HEK293 (cell line): ENCODE results near the gene CAPN5.

ENCODE experiments used
- CTCF ChIA-PET: fragments of 350-600 bp; formaldehyde crosslinking; extraction: SDS; loops from one replicate; lab custom pipeline; 2021; ENCODE audit warnings: antibody characterized with exemption; lab: Yijun Ruan, JAX
- POLR2A ChIA-PET: fragments of 300-600 bp; formaldehyde crosslinking; extraction: SDS; loops from one replicate; lab custom pipeline; 2020; ENCODE audit warnings: antibody characterized with exemption, inconsistent platforms; lab: Yijun Ruan, JAX
- H3K27ac ChIP-seq: fragments of 200-500 bp; sonication (Bioruptor generic); 2 replicates; pipeline ENCODE4 v1.5.1; 2014; ENCODE audit warnings: low read depth, low read length, control low read depth, inconsistent platforms; ENCODE audit errors: extremely low read depth
- H3K36me3 ChIP-seq, 2 experiments: fragments of 200-500 bp in 1 of 2; sonication (Bioruptor generic) in 1 of 2; 1 replicate in 1 of 2; 2 replicates in 1 of 2; pipeline ENCODE4 v1.5.1; 2014 to 2017; ENCODE audit warnings: inconsistent platforms in 2 of 2, low read length in 2 of 2; ENCODE audit not compliant: control insufficient read depth in 2 of 2, insufficient read depth in 1 of 2
- H3K4me1 ChIP-seq: fragments of 200-500 bp; sonication (Bioruptor generic); 2 replicates; pipeline ENCODE4 v1.5.1; 2014; ENCODE audit warnings: mild to moderate bottlenecking, low read length, inconsistent platforms; ENCODE audit not compliant: control insufficient read depth, insufficient read depth
- H3K4me3 ChIP-seq: 2 replicates; pipeline ENCODE4 v1.5.1; 2011; ENCODE audit warnings: low read depth, mild to moderate bottlenecking, control low read depth, low read length, moderate library complexity
- H3K9me3 ChIP-seq: fragments of 200-500 bp; sonication (Bioruptor generic); 2 replicates; pipeline ENCODE4 v1.5.1; 2014; ENCODE audit warnings: low read depth, low read length, inconsistent platforms; ENCODE audit not compliant: control insufficient read depth, insufficient read depth
- SALL2 ChIP-seq: fragments of 450-650 bp; formaldehyde crosslinking; IDR thresholded peaks from 2 replicates; pipeline ENCODE4 v1.5.0; 2017; ENCODE audit warnings: missing biosample characterization, mild to moderate bottlenecking, missing genetic modification characterization, borderline replicate concordance
- SCRT1 ChIP-seq: fragments of 450-650 bp; formaldehyde crosslinking; IDR thresholded peaks from 2 replicates; pipeline ENCODE4 v1.5.1; 2016; ENCODE audit warnings: missing biosample characterization, missing genetic modification characterization, borderline replicate concordance
- SCRT2 ChIP-seq: fragments of 450-650 bp; formaldehyde crosslinking; IDR thresholded peaks from 2 replicates; pipeline ENCODE4 v1.5.1; 2016; ENCODE audit warnings: missing biosample characterization, missing genetic modification characterization
- TCF7L2 ChIP-seq: IDR thresholded peaks from 2 replicates; pipeline ENCODE4 v1.6.1; 2011; ENCODE audit warnings: low read depth, mild to moderate bottlenecking, inconsistent platforms, low read length, moderate library complexity, borderline replicate concordance
- ZBTB26 ChIP-seq: fragments of 450-650 bp; formaldehyde crosslinking; optimal IDR thresholded peaks from 2 replicates; pipeline ENCODE3; 2016; ENCODE audit warnings: missing biosample characterization, mild to moderate bottlenecking, missing genetic modification characterization
- ZFP41 ChIP-seq: fragments of 450-650 bp; formaldehyde crosslinking; IDR thresholded peaks from 2 replicates; pipeline ENCODE4 v1.5.1; 2016; ENCODE audit warnings: missing biosample characterization, missing genetic modification characterization, borderline replicate concordance
- ZNF10 ChIP-seq: fragments of 450-650 bp; formaldehyde crosslinking; IDR thresholded peaks from 2 replicates; pipeline ENCODE4 v1.5.1; 2017; ENCODE audit warnings: missing biosample characterization, missing genetic modification characterization
- ZNF140 ChIP-seq: fragments of 450-650 bp; formaldehyde crosslinking; IDR thresholded peaks from 2 replicates; pipeline ENCODE4 v1.5.1; 2016; ENCODE audit warnings: missing biosample characterization, missing genetic modification characterization
- ZNF202 ChIP-seq: fragments of 450-650 bp; formaldehyde crosslinking; IDR thresholded peaks from 2 replicates; pipeline ENCODE4 v1.5.1; 2016; ENCODE audit warnings: missing biosample characterization, missing genetic modification characterization, borderline replicate concordance
- ZNF214 ChIP-seq: fragments of 450-650 bp; formaldehyde crosslinking; IDR thresholded peaks from 2 replicates; pipeline ENCODE4 v1.5.1; 2017; ENCODE audit warnings: missing biosample characterization, mild to moderate bottlenecking, missing genetic modification characterization, borderline replicate concordance
- ZNF23 ChIP-seq: fragments of 450-650 bp; formaldehyde crosslinking; IDR thresholded peaks from 2 replicates; pipeline ENCODE4 v1.5.1; 2016; ENCODE audit warnings: missing biosample characterization, missing genetic modification characterization, borderline replicate concordance
- ZNF239 ChIP-seq: fragments of 450-650 bp; formaldehyde crosslinking; IDR thresholded peaks from 2 replicates; pipeline ENCODE4 v1.5.1; 2016; ENCODE audit warnings: missing biosample characterization, missing genetic modification characterization
- ZNF362 ChIP-seq: fragments of 450-650 bp; formaldehyde crosslinking; IDR thresholded peaks from 2 replicates; pipeline ENCODE4 v1.5.1; 2016; ENCODE audit warnings: missing biosample characterization, missing genetic modification characterization
- ZNF48 ChIP-seq: fragments of 450-650 bp; formaldehyde crosslinking; IDR thresholded peaks from 2 replicates; pipeline ENCODE4 v1.5.1; 2016; ENCODE audit warnings: missing biosample characterization, missing genetic modification characterization
- ZNF510 ChIP-seq: fragments of 450-650 bp; formaldehyde crosslinking; IDR thresholded peaks from 2 replicates; pipeline ENCODE4 v1.5.1; 2018; ENCODE audit warnings: mild to moderate bottlenecking, missing genetic modification characterization, missing biosample characterization; ENCODE audit not compliant: insufficient replicate concordance
- ZNF529 ChIP-seq: fragments of 450-650 bp; formaldehyde crosslinking; IDR thresholded peaks from 2 replicates; pipeline ENCODE4 v1.5.1; 2017; ENCODE audit warnings: missing genetic modification characterization, missing biosample characterization; ENCODE audit not compliant: insufficient replicate concordance
- ZNF664 ChIP-seq: fragments of 450-650 bp; formaldehyde crosslinking; IDR thresholded peaks from 2 replicates; pipeline ENCODE4 v1.5.1; 2016; ENCODE audit warnings: missing biosample characterization, missing genetic modification characterization
- ZNF677 ChIP-seq: fragments of 450-650 bp; IDR thresholded peaks from 2 replicates; pipeline ENCODE4 v1.5.0; 2018; ENCODE audit warnings: missing biosample characterization, mild to moderate bottlenecking, missing genetic modification characterization, moderate library complexity
- ZNF791 ChIP-seq: fragments of 450-650 bp; formaldehyde crosslinking; IDR thresholded peaks from 2 replicates; pipeline ENCODE4 v1.5.1; 2016; ENCODE audit warnings: missing biosample characterization, missing genetic modification characterization
- ZNF843 ChIP-seq: fragments of 450-650 bp; formaldehyde crosslinking; IDR thresholded peaks from 2 replicates; pipeline ENCODE4 v1.5.1; 2016; ENCODE audit warnings: missing biosample characterization, missing genetic modification characterization
- TF ChIP-seq, protein P1 (sequence below): fragments of 450-650 bp; formaldehyde crosslinking; IDR thresholded peaks from 2 replicates; pipeline ENCODE4 v1.5.1; 2016; ENCODE audit warnings: missing biosample characterization, missing genetic modification characterization, borderline replicate concordance

CAPN5 gene

DNA sequence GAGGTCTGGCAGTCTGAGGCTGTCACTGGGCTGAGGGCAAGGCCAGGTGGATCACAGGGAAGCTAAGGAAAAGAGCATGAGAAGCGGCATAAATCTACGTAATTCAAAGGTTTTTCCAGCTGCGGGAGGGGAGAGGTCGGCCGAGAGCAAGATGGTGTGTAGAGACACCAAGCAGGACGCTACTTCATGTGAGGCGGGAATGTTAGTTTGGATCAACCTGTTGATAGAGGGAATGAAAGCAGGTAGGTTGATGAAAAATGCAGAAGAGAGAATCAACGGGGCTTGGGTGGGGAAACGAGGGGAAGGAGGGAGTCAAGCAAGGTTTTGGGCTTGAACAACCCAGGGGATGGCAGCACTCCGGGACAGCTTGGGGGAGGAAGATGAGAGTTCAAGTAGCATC lies 29.7 kb upstream of the CAPN5 start:
- Histone ChIP-seq H3K27ac (no peak overlapping the region), H3K4me3 (no peak overlapping the region), H3K4me1 (peaks cover 9% of the 10 kb centered on the region; the same call in 1 of the 2 replicates), H3K9me3 (no peaks in the 10 kb centered on the region), H3K36me3 (no peaks in the 10 kb centered on the region)
- TF ChIP-seq ZNF202 (tag by site-specific recombination) (no peak), ZNF791 (no peak), ZNF10 (tag by site-specific recombination) (no peak), ZFP41 (tag by site-specific recombination) (no peak), ZNF140 (tag by site-specific recombination) (no peak), ZNF510 (tag by site-specific recombination) (no peak), ZNF843 (tag by site-specific recombination) (no peak), SCRT1 (tag by site-specific recombination) (peak; percentile 76; the same call in 1 of the 2 replicates), ZNF664 (tag by site-specific recombination) (no peak), ZNF48 (tag by site-specific recombination) (no peak), ZNF239 (no peak), SCRT2 (tag by site-specific recombination) (peak; percentile 75), ZNF529 (tag by site-specific recombination) (no peak), SALL2 (tag by site-specific recombination) (no peak)
- TF ChIP-seq, protein P1, sequence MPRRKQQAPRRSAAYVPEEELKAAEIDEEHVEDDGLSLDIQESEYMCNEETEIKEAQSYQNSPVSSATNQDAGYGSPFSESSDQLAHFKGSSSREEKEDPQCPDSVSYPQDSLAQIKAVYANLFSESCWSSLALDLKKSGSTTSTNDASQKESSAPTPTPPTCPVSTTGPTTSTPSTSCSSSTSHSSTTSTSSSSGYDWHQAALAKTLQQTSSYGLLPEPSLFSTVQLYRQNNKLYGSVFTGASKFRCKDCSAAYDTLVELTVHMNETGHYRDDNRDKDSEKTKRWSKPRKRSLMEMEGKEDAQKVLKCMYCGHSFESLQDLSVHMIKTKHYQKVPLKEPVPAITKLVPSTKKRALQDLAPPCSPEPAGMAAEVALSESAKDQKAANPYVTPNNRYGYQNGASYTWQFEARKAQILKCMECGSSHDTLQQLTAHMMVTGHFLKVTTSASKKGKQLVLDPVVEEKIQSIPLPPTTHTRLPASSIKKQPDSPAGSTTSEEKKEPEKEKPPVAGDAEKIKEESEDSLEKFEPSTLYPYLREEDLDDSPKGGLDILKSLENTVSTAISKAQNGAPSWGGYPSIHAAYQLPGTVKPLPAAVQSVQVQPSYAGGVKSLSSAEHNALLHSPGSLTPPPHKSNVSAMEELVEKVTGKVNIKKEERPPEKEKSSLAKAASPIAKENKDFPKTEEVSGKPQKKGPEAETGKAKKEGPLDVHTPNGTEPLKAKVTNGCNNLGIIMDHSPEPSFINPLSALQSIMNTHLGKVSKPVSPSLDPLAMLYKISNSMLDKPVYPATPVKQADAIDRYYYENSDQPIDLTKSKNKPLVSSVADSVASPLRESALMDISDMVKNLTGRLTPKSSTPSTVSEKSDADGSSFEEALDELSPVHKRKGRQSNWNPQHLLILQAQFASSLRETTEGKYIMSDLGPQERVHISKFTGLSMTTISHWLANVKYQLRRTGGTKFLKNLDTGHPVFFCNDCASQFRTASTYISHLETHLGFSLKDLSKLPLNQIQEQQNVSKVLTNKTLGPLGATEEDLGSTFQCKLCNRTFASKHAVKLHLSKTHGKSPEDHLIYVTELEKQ (tag by site-specific recombination), result no peak
- CTCF ChIA-PET, result interaction anchor here (0.9 to 5.1 kb wide), 5 partner anchors 8 to 225 kb away, joined by 3 to 33 read pairs (median 4); no protein-coding TSS in a partner anchor
- POLR2A ChIA-PET, result no interaction called here

DNA sequence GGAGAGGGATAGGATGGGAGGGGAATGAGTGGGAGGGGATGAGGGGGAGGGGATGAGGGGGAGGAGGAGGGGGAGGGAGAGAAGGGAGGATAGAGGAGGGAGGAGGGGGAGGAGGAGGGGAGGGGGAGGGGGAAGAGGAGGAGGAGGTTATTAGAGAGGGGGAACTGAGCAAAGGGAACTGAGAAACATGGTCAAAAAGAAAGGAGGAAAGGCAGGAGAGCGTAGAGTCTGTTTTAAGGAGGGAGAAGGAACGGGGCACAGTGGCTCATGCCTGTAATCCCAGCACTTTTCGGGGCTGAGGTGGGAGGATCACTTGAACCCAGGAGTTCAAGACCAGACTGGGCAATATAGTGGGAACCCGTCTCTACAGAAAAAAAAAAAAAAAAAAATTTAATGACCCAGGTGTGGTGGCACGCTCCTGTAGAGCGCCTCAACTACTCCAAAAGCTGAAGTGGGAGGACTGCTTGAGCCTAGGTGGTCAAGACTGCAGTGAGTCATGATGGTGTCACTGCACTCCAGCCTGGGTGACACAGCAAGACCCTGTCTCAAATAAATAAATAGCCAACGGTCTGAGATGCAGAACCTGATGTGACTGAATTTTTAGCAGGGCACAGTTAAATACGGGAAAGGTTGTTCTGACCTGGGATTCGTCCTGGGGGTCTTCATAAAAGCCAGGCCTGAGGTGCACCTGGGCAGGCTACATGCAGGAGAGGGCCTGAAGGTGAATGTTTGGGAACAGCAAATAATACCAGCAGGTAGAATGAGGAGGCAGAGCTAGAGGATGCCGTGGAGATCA lies 28.5 kb upstream of the CAPN5 start:
- Histone ChIP-seq H3K4me3 (no peak overlapping the region), H3K9me3 (no peaks in the 10 kb centered on the region), H3K36me3 (no peaks in the 10 kb centered on the region), H3K27ac (no peak overlapping the region), H3K4me1 (peaks cover 9% of the 10 kb centered on the region; the same call in 1 of the 2 replicates)
- TF ChIP-seq ZNF23 (tag by site-specific recombination), result no peak
- no peak for TF ChIP-seq ZNF239
- no peak for TF ChIP-seq ZBTB26
- TF ChIP-seq ZNF214 (tag by site-specific recombination), result no peak
- TF ChIP-seq TCF7L2, result no peak
- no peak for TF ChIP-seq ZNF677 (tag by site-specific recombination)
- no peak for TF ChIP-seq ZNF362 (tag by site-specific recombination)
- CTCF ChIA-PET, result interaction anchor here (0.5 to 5.1 kb wide), 5 partner anchors 7 to 180 kb away, joined by 3 to 33 read pairs (median 12); no protein-coding TSS in a partner anchor
- POLR2A ChIA-PET, result no interaction called here
